Measurements from ENCODE around the gene SLC9A3.

SLC9A3 gene

GRCh38 chr5:526456-527088 is 2.3 kb upstream of the SLC9A3 start:
- no peak for ATAC-seq
- TF ChIP-seq ISL1 (CRISPR knock-in tag; IDR thresholded peaks at IDR 0.05): no peak
- TF ChIP-seq CSRNP3 (CRISPR knock-in tag; IDR thresholded peaks at IDR 0.05): no peak
- no peak for TF ChIP-seq BACH2 (CRISPR knock-in tag; IDR thresholded peaks at IDR 0.05; ENCODE audit: borderline replicate concordance)
- no peak for TF ChIP-seq TCF4 (CRISPR knock-in tag; IDR thresholded peaks at IDR 0.05; ENCODE audit: borderline replicate concordance)
- TF ChIP-seq OSR1 (CRISPR knock-in tag; IDR thresholded peaks at IDR 0.05): no peak
- TF ChIP-seq, protein P1, sequence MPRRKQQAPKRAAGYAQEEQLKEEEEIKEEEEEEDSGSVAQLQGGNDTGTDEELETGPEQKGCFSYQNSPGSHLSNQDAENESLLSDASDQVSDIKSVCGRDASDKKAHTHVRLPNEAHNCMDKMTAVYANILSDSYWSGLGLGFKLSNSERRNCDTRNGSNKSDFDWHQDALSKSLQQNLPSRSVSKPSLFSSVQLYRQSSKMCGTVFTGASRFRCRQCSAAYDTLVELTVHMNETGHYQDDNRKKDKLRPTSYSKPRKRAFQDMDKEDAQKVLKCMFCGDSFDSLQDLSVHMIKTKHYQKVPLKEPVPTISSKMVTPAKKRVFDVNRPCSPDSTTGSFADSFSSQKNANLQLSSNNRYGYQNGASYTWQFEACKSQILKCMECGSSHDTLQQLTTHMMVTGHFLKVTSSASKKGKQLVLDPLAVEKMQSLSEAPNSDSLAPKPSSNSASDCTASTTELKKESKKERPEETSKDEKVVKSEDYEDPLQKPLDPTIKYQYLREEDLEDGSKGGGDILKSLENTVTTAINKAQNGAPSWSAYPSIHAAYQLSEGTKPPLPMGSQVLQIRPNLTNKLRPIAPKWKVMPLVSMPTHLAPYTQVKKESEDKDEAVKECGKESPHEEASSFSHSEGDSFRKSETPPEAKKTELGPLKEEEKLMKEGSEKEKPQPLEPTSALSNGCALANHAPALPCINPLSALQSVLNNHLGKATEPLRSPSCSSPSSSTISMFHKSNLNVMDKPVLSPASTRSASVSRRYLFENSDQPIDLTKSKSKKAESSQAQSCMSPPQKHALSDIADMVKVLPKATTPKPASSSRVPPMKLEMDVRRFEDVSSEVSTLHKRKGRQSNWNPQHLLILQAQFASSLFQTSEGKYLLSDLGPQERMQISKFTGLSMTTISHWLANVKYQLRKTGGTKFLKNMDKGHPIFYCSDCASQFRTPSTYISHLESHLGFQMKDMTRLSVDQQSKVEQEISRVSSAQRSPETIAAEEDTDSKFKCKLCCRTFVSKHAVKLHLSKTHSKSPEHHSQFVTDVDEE (CRISPR knock-in tag; IDR thresholded peaks at IDR 0.05): no peak
- no peak for TF ChIP-seq SNAI2 (CRISPR knock-in tag; IDR thresholded peaks at IDR 0.05)
- no peak for TF ChIP-seq TOX (CRISPR knock-in tag; IDR thresholded peaks at IDR 0.05; ENCODE audit: borderline replicate concordance)
- no peak for TF ChIP-seq ZNF565 (CRISPR knock-in tag; conservative IDR thresholded peaks at IDR 0.05; ENCODE audit: low read depth)
- no peak for TF ChIP-seq ESRRG (CRISPR knock-in tag; IDR thresholded peaks at IDR 0.05)
- no peak for TF ChIP-seq PPARA (CRISPR knock-in tag; IDR thresholded peaks at IDR 0.05; ENCODE audit: borderline replicate concordance)

GRCh38 chr5:525916-526315 is 1.7 kb upstream of the SLC9A3 start:
- no peak for TF ChIP-seq BACH2 (CRISPR knock-in tag; IDR thresholded peaks at IDR 0.05; ENCODE audit: borderline replicate concordance)
- no peak for TF ChIP-seq GLIS3 (CRISPR knock-in tag; IDR thresholded peaks at IDR 0.05)
- no peak for TF ChIP-seq ESRRG (CRISPR knock-in tag; IDR thresholded peaks at IDR 0.05)
- TF ChIP-seq ZNF8 (CRISPR knock-in tag; IDR thresholded peaks at IDR 0.05): no peak
- TF ChIP-seq CSRNP3 (CRISPR knock-in tag; IDR thresholded peaks at IDR 0.05): no peak
- TF ChIP-seq ZNF70 (CRISPR knock-in tag; IDR thresholded peaks at IDR 0.05): no peak
- no peak for TF ChIP-seq ZFP3 (CRISPR knock-in tag; IDR thresholded peaks at IDR 0.05)
- TF ChIP-seq ISL1 (CRISPR knock-in tag; IDR thresholded peaks at IDR 0.05): no peak
- no peak for TF ChIP-seq PPARA (CRISPR knock-in tag; IDR thresholded peaks at IDR 0.05; ENCODE audit: borderline replicate concordance)
- TF ChIP-seq, protein P2, sequence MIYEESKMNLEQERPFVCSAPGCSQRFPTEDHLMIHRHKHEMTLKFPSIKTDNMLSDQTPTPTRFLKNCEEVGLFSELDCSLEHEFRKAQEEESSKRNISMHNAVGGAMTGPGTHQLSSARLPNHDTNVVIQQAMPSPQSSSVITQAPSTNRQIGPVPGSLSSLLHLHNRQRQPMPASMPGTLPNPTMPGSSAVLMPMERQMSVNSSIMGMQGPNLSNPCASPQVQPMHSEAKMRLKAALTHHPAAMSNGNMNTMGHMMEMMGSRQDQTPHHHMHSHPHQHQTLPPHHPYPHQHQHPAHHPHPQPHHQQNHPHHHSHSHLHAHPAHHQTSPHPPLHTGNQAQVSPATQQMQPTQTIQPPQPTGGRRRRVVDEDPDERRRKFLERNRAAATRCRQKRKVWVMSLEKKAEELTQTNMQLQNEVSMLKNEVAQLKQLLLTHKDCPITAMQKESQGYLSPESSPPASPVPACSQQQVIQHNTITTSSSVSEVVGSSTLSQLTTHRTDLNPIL (CRISPR knock-in tag; IDR thresholded peaks at IDR 0.05; ENCODE audit: low read depth): no peak
- TF ChIP-seq TOX (CRISPR knock-in tag; IDR thresholded peaks at IDR 0.05; ENCODE audit: borderline replicate concordance): no peak
- no peak for TF ChIP-seq ZNF565 (CRISPR knock-in tag; conservative IDR thresholded peaks at IDR 0.05; ENCODE audit: low read depth)
- no peak for TF ChIP-seq CSDC2 (CRISPR knock-in tag; IDR thresholded peaks at IDR 0.05)
- no peak for TF ChIP-seq ARNTL (CRISPR knock-in tag; IDR thresholded peaks at IDR 0.05; ENCODE audit: borderline replicate concordance, low read depth)
- TF ChIP-seq, protein P3, sequence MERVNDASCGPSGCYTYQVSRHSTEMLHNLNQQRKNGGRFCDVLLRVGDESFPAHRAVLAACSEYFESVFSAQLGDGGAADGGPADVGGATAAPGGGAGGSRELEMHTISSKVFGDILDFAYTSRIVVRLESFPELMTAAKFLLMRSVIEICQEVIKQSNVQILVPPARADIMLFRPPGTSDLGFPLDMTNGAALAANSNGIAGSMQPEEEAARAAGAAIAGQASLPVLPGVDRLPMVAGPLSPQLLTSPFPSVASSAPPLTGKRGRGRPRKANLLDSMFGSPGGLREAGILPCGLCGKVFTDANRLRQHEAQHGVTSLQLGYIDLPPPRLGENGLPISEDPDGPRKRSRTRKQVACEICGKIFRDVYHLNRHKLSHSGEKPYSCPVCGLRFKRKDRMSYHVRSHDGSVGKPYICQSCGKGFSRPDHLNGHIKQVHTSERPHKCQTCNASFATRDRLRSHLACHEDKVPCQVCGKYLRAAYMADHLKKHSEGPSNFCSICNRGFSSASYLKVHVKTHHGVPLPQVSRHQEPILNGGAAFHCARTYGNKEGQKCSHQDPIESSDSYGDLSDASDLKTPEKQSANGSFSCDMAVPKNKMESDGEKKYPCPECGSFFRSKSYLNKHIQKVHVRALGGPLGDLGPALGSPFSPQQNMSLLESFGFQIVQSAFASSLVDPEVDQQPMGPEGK (CRISPR knock-in tag; IDR thresholded peaks at IDR 0.05; ENCODE audit: borderline replicate concordance): no peak
- no peak for TF ChIP-seq SNAI2 (CRISPR knock-in tag; IDR thresholded peaks at IDR 0.05)
- TF ChIP-seq ZC3H10 (CRISPR knock-in tag; IDR thresholded peaks at IDR 0.05): no peak

More at GRCh38 chr5:525916-526315, 1.7 kb upstream of the SLC9A3 start:
- no peak; the same call in 2 of the 3 replicates for ATAC-seq

Measured in SK-N-SH treated with all-trans-retinoic acid at 6 μM for 48 hours (cell line).